Smooth muscle cell of the umbilical artery (primary cell): ENCODE data around the gene RAB27A. TPM values are rescaled to one million over a fixed set of nuclear protein-coding genes. Genes with fewer than 3 reads are reported as not detected.

Experiments used
- total RNA-seq: library from RNA; depleted of rRNA; stranded (reverse); fragments of >200 nt; gene quantifications from 2 replicates; pipeline ENCODE4 v1.2.3, GENCODE V29; 2014

Gene RAB27A
- 8.0 and 12.0 TPM in 2 replicates for total RNA-seq

DNA sequence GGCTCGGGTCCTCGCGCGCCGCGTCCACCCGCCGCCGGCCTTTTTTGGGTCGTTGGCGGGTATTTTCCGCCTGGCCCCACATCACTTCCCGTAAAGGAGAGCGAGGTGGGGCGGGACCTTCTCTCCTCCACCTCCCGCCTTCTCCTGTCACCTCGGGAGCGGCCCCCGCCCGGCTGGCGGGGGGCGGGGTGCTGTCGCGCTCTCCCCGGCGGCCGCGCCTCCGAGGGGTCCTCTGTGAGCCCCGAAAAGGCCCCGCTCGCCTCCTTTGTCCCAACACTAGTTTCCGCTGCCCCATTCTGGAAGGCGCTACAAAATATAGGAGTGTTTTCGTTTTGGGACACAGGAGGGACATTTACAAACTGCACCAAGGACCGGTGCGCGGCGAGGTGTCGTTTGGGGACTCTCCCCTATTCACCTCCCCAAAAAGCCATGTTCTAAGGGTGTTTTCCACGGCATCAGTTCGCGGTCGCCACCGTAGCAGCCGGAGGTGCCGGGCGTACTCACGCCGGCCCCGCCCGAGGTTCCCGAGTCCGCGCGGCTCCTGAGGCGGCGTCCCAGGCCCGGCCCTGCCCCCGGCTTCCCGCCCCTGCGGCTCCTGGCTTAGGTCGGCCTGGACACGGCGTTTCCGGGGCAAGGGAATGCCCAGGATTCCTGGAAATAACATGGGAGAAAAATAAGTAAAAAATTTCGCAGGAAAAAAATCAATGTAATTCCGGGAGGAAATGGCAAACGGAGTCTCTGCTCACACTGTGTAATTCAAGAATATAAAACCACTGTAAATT lies at the start of gene RAB27A:
TSS of gene RAB27A (minus strand) at position 68 of the 782 bp plus-strand sequence. CDS start 54,879 bp downstream, outside the sequence.

DNA sequence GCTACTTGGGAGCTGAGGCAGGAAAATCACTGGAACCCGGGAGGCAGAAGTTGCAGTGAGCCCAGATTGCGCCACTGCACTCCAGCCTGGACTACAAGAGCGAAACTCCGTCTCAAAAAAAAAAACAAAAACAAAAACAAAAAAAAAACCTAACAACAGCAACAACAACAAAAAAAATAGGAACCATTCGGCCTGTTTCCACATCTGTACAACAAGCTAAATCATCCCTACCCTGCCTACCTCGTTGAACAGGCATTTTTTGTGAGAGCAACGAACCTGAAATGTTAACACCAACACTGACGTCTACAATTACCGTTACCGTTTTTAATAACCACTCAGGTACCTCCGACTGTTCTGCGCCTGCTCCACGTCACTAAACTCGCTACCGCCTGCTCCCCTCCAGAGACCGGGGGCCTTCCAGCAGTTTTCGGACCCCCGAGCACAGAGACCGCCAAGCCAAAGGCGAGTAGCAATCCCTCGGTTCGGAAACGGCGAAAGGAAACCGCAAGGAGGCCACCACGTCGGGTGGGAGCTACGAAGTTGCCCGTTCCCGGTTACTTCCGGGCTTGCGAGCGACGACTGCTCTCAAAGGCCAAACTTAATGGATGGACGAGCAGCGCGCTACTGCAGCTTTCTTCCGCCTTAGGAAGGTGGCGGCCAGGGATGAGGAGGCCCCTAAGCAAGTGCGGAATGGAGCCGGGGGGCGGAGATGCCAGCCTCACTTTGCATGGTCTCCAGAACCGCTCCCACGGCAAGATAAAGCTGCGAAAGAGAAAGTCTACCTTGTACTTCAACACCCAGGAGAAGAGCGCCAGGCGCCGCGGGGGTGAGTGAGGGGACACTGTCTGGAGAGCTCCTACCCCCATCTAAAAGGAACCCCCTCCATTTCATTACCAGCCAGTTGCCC lies 29.2 kb upstream of the RAB27A start, which contains the start of the genes PIGB and PIGBOS1:
TSS of gene PIGB (plus strand) at position 635 of the 907 bp plus-strand sequence. CDS start at position 664, 29 bp downstream.
TSS of gene PIGBOS1 (minus strand) at position 536 of the 907 bp plus-strand sequence. CDS start 1,331 bp downstream, outside the sequence.

DNA sequence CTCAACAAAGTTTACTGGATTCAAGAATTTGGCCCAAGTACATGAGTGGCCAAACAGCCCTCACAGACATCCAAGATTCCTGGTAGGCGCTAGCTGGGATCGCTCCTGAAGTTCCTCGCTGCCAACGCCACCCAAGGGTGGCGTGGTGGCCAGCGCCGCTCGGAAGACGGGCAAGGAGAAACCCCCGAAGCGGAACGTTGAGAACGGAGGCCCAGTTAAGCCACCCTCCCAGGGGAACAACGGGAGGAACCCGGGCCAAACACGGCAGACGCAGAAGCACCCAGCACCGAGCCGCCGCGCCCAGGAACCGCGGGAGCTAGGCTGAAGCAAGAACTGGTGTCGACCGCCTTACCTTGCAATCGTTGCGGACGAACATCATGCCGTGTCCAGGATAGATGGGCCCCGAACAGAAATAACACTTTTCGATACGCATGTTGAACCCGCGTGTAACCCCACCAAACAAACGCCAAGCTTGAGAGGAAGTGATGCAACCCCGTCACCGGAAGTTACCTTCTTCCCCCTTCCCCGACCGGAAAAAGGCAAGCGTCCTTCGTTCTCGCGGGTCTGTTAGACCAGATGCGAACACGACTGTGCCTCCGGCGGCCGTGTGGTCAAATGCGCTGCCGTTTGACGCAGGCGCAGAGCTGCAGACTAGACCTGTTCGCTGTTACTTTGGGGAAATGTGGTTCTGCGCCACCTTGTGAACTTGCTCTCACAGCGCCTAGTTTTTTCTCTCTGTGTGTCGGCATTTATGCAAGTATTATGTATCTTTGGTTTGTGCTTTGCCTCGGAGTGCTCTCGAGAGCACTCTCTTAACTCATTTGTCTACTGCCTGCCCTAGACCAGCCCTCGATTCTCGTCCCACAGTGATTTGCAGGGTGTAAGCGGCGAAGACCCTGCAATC lies 92.9 kb downstream of the RAB27A start, which contains the start of gene RSL24D1:
TSS of gene RSL24D1 (minus strand) at position 484 of the 904 bp plus-strand sequence. CDS start at position 433, 51 bp downstream.

Other genes starting within 250 kb of the RAB27A start
- gene RSL24D1, start 92.9 kb downstream of the RAB27A start, total RNA-seq, result 74.8 and 91.2 TPM in 2 replicates
- 5.5 and 10.7 TPM in 2 replicates for gene PIGBOS1, start 29.3 kb upstream of the RAB27A start, total RNA-seq
- gene PIGB, start 29.4 kb upstream of the RAB27A start, total RNA-seq, result 8.0 and 9.3 TPM in 2 replicates
- 93.1 and 196 TPM in 2 replicates for gene CCPG1, start 118.5 kb upstream of the RAB27A start, total RNA-seq
- gene PIERCE2, start 118.7 kb upstream of the RAB27A start, total RNA-seq, result 0.89 and 1.1 TPM in 2 replicates
- 0.83 and 2.7 TPM in 2 replicates for gene DNAAF4, start 218.4 kb upstream of the RAB27A start, total RNA-seq